T-helper 1 cell (primary cell): ENCODE measurements around the gene INSM2.

Experiments
- DNase-seq, 5 donors: peaks; one replicate each; pipeline ENCODE4 v3.0.0-alpha.2; 2012 to 2020

The INSM2 gene

DNA sequence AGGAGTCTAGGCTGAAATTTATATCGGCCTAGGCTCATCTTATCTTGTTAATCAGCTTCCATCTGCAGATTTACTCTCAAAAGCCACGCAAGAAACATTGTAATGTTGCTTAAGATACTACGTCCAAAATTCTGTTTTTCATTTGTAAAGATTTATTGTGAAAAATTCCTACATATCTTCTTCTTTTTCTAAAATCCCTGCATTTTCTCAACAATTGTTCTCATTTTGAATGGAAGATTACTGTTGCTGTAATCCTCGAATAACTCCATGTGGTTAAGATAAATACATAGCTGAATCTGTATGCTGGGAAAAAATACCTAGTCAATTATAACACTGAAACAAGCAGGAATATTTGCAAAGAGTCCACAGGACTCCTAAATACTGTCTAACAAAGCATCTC, 15.6 kb downstream of the INSM2 start:
- no peak for DNase-seq

DNA sequence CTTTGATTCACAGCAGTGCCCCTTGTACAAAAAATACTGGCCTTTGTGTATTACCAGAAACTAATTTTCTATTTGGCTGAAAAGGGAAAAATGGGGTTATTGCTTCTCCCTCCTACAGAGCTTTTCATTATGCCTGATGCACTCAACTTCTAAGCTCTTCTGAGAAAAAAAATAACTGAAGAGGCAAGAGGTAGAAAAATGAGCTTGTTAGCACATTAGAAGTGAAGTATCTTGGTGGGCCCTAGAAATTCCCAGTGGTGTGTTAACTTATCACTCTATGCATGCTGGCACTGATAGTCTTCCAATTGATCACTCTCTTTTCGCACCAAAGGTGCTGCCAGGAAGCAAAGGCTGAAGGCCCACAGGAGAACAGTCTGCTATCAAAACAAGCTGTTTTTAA, 17.1 kb downstream of the INSM2 start:
- no peak for DNase-seq

DNA sequence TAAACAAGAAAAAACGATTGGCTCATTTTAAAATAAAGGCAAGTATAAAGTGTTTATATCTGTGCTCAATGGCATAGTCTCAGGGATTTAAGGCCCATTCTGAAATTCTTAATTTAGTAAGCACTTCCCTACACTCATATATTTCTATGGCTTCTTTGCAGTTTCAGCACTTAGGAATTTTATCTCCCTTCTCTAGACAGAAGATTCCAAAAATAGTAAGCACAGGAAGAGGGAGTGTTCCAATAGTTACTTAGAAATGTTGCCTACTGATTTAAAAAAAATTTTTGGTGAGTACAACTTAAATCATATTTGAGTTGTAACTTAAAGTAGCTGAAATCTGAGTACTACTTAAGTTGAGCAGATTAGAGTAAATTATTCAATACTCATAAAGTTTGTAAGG, 19.8 kb downstream of the INSM2 start:
- no peak for DNase-seq

DNA sequence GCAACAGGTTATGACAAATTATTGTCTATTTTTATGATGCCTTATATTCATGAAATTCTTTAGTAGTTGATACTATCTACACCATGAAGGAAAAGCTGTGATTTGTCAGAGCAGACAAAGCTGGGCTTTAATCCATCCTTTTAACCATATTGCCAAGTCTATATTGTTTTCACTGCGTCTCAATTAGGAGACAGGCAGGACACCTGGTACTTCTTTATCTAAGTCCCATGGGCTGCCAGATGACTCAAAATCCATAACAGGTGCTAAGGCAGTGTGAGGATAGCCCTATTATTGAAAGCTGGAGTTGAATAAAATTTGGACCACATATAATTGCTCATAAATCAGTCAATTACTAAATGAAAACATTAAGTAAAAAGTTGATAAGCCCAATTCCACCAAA, 22.6 kb downstream of the INSM2 start:
- DNase-seq: no peak

DNA sequence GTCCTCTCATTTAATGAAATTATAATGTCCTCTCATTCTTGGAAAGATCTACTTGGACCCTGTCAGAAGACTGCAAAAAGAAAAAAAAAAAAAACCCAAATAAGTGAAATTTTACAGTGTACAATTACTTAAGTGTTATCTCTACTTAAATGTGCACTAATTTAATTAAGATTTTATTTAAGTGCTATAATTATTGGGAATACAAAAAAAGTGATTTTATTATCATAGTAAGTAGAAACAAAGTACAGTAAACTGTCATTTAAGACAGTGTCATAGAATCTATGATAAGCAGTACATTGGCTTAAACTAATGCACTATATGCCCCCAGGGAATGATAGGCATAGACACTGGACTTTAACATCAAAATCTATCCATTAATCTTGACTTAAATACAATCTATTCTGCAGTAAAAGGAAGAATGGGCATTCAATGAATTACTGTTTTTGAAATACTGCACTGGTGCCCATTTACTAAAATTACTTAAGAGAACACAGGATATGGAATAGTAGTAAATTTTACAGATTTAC, 23.3 kb downstream of the INSM2 start:
- DNase-seq: no peak

DNA sequence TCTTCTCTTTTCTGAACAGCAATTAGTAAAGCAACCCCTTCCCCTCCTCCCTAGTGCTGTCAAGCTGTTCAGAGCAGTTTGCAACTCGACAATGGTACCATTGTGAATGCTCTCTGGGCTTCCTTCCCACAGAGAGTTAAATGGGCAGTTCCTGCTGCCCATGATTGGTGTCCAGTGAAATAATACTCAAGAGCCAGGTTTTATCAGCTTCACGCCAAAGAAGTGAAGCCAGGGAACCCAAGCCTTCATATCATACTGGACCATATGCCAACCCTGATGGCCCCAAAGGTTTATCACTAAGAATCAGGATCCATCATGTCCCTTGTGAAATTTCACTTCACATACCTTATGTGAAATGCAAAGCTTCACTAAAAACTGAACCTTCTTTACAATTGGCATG, 24.7 kb downstream of the INSM2 start:
- DNase-seq: no peak

DNA sequence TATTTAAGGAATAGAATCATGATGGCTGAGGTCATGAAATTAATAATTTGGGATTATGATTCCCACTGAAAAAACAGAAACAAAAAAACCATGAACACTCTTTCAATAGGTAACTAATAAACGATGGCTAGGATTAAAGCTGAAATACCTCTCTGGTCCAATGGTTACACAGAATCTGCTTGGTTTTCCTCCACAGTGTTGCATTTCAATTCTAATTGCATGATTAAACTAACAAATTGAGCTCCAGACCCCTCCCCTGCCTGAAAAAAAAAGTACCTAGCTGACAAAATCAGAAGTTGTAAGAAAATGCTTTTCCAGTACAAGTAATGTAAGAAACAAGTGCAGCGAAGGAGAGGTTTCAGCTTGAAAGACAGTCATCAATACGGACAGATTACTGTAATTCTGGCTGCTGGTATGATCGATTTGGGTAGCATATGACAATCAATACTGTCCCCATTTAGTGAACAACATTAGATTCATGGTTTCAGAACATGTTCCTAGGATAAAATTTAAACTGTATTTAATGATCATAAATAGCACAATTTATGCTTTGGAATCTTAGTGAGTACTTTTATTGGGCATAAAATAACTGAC, 32.0 kb downstream of the INSM2 start:
- no peak for DNase-seq

DNA sequence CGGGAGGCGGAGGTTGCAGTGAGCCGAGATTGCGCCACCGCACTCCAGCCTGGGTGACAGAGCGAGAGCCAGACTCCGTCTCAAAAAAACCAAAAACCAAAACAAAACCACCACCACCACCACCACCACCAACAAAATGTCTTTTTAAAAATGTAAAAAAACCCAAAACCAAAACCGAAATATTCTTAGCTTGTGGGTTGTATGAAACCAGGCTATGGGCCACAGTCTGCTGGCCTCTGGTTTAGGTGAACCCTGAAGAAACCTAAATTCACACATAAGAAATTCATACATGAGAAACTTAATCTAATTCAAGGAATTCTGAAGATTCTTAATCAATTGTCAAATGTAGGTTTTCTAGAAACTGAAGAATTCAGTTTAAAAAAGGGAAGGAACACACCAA, 37.6 kb downstream of the INSM2 start:
- DNase-seq: no peak

DNA sequence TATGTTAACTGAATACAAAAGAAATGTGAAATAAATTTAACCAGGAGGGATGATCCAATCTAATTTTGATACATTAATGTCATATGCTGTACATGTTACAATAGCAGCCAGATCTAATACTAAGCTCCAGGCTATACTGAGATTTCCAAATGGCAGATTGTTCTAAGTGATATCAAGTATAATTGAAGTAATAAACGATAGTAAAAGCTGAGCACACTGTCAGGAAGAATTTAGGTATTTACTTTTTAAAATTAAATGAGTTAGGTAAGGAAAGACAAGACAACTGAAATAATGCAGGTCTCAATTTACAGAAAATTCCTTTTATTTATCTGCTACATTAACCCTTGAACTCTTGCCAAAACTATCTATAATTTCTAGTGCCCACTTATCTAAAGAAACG, 39.9 kb downstream of the INSM2 start:
- DNase-seq: no peak

DNA sequence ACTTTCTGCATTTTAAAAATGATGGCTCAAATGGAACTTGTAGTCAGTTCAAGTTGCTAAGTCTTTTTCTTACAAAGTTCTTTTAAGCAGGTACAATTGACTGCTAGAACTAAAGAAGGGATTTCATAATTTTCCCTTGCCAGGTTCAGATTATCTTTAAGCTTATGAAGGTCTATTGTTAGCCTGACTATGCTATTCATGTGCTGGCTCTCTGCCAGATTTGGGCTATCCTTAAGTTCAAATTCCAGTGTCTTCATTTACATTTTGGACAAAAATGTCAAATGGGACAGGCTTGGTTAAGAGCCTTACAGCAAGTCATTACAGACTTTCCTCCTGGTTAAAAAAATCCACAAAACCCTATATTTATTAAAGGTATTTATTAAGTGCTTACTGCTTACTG, 42.3 kb downstream of the INSM2 start:
- no peak for DNase-seq

DNA sequence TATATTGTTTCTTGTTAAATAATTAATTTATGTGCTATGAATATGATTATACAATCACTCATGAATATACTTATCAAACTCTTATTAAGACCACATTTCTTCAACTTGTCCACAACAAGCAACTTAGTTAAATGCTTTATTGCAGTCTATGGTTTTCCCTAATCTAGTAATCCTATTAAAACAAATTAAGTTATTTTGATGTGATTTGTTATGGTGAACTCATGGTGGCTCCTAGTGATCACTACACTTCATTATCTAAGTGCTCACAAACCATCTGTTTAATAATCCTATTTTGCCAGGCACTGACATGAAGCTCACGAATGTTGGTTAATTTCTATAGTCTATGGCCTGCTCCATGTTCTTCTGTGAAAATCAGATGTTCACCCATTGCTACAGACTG, 42.9 kb downstream of the INSM2 start:
- no peak for DNase-seq

DNA sequence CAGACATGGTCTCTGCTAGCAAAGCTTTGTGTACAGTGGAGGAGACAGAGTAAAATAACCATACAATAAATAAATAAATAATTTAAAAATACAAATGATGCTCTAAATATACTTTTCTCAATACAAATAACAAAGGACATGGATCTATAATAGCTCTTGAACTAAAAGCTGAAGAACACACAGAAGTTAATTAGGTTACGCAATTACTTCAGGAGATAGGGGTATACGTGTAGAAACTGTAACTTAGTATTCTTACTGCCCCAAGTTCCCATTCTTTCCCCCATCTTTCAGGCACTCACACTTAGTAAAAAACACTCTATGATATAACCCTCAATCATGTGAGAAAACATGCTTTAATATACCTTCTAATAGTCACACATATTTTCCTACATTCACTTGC, 44.2 kb downstream of the INSM2 start:
- DNase-seq: no peak

DNA sequence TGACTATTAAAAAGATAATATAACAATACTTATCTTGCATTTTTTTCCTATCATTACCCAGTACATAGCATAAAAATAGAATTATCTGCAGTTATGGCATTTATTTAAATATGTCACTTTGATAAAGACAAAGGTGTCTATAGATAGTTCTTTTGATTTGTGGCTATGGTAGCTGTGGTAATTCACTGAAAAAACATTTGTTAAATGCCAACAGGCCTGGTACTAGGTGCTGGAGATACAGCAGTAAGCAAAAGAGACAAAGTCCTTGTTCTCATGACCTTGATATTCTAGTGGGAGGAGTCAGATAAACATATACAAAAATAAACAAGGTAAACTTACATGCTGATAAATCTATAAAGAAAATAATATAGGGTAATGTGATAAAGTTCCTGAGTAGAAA, 44.7 kb downstream of the INSM2 start:
- DNase-seq: no peak
